Measurements from ENCODE around the gene NOX3. TPM values are rescaled to one million over a fixed set of nuclear protein-coding genes. Genes with fewer than 3 reads are reported as not detected.

NOX3 gene
- total and polyA plus RNA-seq, 2 donors from 2014 or later: not detected

DNA sequence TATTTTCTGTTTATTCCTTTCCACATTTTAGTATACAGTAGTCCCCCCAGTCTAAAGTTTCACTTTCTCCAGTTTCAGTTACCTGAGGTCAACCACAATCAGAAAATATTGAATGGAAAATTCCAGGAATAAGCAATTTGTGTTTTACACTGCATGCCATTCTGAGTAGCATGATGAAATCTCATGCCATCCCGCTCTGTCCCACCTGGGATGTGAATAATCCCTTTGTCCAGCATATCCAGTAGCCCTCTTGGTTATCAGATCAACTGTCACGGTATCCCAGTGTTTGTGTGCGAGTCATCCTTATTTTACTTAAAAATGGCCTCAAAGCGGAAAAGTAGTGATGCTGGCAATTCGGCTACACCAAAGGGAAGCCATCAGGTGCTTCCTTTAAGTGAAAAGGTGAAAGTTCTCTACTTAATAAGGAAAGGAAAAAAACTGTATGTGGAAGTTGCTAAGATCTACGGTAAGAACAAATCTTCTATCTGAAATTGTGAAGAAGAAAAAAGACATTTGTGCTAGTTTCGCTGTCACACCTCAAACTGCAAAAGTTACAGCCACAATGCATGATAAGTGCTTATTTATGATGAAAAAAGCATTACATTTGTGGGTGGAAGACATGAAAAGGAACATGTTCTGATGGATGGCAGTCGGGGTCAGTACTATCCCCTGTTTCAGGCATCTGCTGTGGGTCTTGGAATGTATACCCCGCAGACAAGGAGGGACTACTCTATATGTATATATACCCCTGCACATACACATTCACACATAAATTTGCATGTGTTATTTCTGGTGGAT, 11.3 kb downstream of the NOX3 start:
- FAIRE-seq (no peak), DNase-seq (no peak)
- Histone ChIP-seq H3K36me3 (ENCODE audit: control insufficient read depth in 2 of 3, insufficient read depth in 3 of 3, low read length in 3 of 3) (no peaks in the 10 kb centered on the region), H3K27me3 (ENCODE audit: control insufficient read depth, insufficient read depth, low read length) (no peaks in the 10 kb centered on the region), H3K4me3 (ENCODE audit: low read length in 3 of 3) (no peak overlapping the region), H3K27ac (ENCODE audit: low read depth in 2 of 2, low read length in 2 of 2) (no peak overlapping the region), H3K9me3 (ENCODE audit: control insufficient read depth in 2 of 3, insufficient read depth in 1 of 3, low read length in 3 of 3) (no peaks in the 10 kb centered on the region), H3K4me1 (ENCODE audit: control insufficient read depth in 2 of 3, insufficient read depth in 2 of 3, low read depth in 1 of 3, low read length in 3 of 3) (peaks cover 0 to 2% (median 0%) of the 10 kb centered on the region in 3 donors), H3K9ac (ENCODE audit: low read length in 3 of 3) (no peak overlapping the region)
- intact Hi-C loops (cut with DNase I): no loop called here
- TF ChIP-seq, protein P1, sequence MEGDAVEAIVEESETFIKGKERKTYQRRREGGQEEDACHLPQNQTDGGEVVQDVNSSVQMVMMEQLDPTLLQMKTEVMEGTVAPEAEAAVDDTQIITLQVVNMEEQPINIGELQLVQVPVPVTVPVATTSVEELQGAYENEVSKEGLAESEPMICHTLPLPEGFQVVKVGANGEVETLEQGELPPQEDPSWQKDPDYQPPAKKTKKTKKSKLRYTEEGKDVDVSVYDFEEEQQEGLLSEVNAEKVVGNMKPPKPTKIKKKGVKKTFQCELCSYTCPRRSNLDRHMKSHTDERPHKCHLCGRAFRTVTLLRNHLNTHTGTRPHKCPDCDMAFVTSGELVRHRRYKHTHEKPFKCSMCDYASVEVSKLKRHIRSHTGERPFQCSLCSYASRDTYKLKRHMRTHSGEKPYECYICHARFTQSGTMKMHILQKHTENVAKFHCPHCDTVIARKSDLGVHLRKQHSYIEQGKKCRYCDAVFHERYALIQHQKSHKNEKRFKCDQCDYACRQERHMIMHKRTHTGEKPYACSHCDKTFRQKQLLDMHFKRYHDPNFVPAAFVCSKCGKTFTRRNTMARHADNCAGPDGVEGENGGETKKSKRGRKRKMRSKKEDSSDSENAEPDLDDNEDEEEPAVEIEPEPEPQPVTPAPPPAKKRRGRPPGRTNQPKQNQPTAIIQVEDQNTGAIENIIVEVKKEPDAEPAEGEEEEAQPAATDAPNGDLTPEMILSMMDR (IDR thresholded peaks at IDR 0.05; ENCODE audit: borderline replicate concordance, extremely low read depth, insufficient read depth): no peak

DNA sequence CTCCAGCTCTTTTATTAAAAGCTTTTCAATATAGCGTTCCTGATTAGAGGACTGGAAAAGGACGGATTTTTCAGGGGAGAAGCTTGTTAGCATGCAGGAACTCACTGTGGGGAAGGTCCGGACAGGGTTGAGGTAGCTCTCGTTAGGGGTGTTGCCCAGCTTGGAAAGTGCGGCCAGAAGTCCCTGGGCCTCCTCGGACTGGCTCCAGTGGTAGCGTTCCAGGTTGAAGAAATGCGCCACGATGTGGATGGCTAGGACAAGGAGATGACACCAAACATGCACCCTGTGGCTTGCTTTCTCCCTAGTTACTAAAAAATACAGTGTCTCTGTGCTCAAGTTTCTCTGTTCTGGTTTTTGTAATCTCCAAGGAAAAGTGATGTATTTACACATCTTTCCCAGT, 12.5 kb downstream of the NOX3 start:
- no peak overlapping the region for H3K9ac ChIP-seq (ENCODE audit: low read length in 3 of 3)
- intact Hi-C loops (cut with DNase I): no loop called here
- no peak overlapping the region for H3K27ac ChIP-seq (ENCODE audit: low read depth in 2 of 2, low read length in 2 of 2)
- no peak for DNase-seq
- H3K9me3 ChIP-seq (ENCODE audit: control insufficient read depth in 2 of 3, insufficient read depth in 1 of 3, low read length in 3 of 3): no peaks in the 10 kb centered on the region
- H3K4me3 ChIP-seq (ENCODE audit: low read length in 3 of 3): no peak overlapping the region
- H3K36me3 ChIP-seq (ENCODE audit: control insufficient read depth in 2 of 3, insufficient read depth in 3 of 3, low read length in 3 of 3): no peaks in the 10 kb centered on the region
- FAIRE-seq: no peak
- no peaks in the 10 kb centered on the region for H3K4me1 ChIP-seq (ENCODE audit: control insufficient read depth in 2 of 3, insufficient read depth in 2 of 3, low read depth in 1 of 3, low read length in 3 of 3)
- no peaks in the 10 kb centered on the region for H3K27me3 ChIP-seq (ENCODE audit: control insufficient read depth, insufficient read depth, low read length)
- TF ChIP-seq, protein P1 (IDR thresholded peaks at IDR 0.05; ENCODE audit: borderline replicate concordance, extremely low read depth, insufficient read depth): no peak

DNA sequence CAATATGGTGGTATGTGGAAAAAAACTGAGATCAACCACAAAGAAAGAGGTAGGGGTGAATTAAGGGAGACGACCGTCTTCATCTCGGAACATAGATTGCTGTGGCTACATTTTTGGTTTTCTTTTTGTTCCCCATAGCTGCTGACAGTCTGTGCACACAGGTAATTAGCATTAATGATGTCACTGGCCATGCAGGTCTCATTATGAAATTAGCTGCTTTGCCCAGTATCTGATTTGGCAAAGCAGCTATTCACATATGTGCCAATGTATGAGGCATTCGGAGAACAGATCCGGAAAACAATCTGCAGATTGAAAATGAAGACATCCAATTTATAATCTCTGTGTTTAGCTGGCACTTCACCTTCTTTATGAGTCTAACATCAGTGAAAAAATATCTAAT, 13.1 kb downstream of the NOX3 start:
- Histone ChIP-seq H3K9me3 (ENCODE audit: control insufficient read depth in 2 of 3, insufficient read depth in 1 of 3, low read length in 3 of 3) (no peaks in the 10 kb centered on the region), H3K27me3 (ENCODE audit: control insufficient read depth, insufficient read depth, low read length) (no peaks in the 10 kb centered on the region), H3K27ac (ENCODE audit: low read depth in 2 of 2, low read length in 2 of 2) (no peak overlapping the region), H3K4me1 (ENCODE audit: control insufficient read depth in 2 of 3, insufficient read depth in 2 of 3, low read depth in 1 of 3, low read length in 3 of 3) (no peaks in the 10 kb centered on the region), H3K4me3 (ENCODE audit: low read length in 3 of 3) (no peak overlapping the region), H3K9ac (ENCODE audit: low read length in 3 of 3) (no peak overlapping the region), H3K36me3 (ENCODE audit: control insufficient read depth in 2 of 3, insufficient read depth in 3 of 3, low read length in 3 of 3) (no peaks in the 10 kb centered on the region)
- DNase-seq: no peak
- intact Hi-C loops (cut with DNase I): no loop called here
- TF ChIP-seq, protein P1 (IDR thresholded peaks at IDR 0.05; ENCODE audit: borderline replicate concordance, extremely low read depth, insufficient read depth): no peak
- FAIRE-seq: no peak
